Measurements from ENCODE around the gene GALNT15.

GRCh38 chr3:16140116-16140893 is 34.2 kb upstream of the GALNT15 start:
- TF ChIP-seq CTCF (IDR thresholded peaks at IDR 0.05; ENCODE audit: insufficient read depth, low read depth, low read length) (no peak), EZH2 (IDR thresholded peaks at IDR 0.05; ENCODE audit: insufficient read depth, low read length) (no peak)

Data from astrocyte (in vitro differentiated cells and primary cell).